GM19025 (cell line): ENCODE data around the gene OR2T35.
A peak's percentile ranks its signal among the peaks of the same experiment; 100 is the strongest.
"Not testable (repeated sequence)": the region's sequence is repeated elsewhere in the genome, so short reads cannot be mapped to it uniquely, and the experiment has no call there.

Experiments used
- ATAC-seq: cut with Tn5 transposase; IDR thresholded peaks from one replicate; pipeline ENCODE4 v1.9.1; 2021; ENCODE audit warnings: mild to moderate bottlenecking, low read depth, moderate library complexity; ENCODE audit not compliant: unreplicated experiment

Gene OR2T35

GRCh38 chr1:248645178-248645577 is at the start of gene OR2T35:
Gene OR2T35, minus strand, starts transcription at chr1:248645278. Its CDS starts 6,020 bp downstream, at chr1:248639258.
- not testable (repeated sequence) for ATAC-seq

DNA sequence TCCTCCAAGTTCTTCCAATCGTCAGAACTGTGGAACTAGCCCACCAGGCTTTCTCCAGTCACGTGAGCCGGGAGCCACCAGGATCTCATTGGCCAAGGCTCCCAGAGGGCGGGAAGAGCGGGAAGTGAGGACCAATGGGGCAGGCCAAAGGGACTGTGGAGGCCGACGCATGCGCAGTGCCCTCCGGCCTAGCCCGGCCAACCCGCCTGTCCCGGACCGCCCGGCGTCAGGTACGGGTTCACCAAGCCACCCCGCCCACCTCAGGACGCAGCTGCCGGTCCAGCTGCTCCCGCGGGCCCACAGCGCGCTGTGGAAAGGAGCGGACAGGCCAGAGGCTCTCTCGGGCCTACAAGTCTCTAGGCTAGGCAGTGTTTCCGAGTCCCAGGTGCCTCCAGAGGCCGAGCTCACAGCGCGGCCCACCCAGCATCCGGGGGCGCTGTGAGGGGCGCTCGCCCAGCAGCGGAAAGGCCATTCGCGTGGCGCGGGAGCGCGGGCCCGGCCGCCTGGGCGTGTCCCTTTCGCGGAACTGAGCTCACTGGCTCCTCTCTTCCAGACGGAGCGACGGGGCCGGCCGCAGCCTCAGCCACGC is 46.6 kb upstream of the OR2T35 start:
- ATAC-seq, result no peak

- peak; percentile 76 for ATAC-seq
Observed at GRCh38 chr1:248688527-248689298, 43.6 kb upstream of the OR2T35 start.

DNA sequence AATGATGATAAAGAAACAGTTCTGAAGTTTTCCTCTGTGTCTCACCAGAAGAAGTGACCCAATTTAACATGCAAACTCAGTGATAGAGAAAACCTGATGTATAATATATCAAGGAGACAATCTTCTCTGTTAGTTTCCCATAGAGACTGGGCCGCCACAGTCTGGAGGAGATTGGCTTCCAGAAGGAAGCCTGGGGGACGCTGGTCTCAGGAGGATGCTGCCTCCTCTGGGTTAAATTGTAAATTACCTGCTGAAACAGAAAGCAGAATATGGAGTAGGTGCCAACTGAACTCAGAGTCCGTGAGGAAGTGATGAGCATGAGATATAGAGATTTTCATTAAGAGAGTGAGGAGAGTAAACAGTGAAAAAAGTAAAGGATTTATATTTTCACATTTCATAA is 41.7 kb upstream of the OR2T35 start:
- ATAC-seq, result peak; percentile 49

DNA sequence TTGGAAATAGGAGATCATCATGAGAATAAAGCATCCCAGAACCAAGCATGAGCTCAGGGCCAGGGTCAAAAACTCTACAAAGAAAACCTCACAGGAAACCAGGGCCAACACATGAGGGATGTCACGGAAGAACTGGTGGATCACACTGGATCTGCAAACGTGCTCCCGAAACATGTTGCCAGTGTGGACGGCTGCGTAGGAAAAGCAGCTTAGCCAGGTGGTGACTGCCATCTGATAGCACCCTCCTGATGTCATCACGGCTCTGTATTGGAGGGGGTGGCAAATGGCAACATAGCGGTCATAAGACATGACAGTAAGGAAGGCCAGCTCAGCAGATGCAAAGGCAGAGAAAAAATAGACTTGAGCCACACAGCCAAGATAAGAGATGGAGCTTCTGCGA is 36.6 kb upstream of the OR2T35 start:
- ATAC-seq, result no peak

- ATAC-seq, result no peak
Observed at GRCh38 chr1:248670003-248670402, 24.9 kb upstream of the OR2T35 start.

DNA sequence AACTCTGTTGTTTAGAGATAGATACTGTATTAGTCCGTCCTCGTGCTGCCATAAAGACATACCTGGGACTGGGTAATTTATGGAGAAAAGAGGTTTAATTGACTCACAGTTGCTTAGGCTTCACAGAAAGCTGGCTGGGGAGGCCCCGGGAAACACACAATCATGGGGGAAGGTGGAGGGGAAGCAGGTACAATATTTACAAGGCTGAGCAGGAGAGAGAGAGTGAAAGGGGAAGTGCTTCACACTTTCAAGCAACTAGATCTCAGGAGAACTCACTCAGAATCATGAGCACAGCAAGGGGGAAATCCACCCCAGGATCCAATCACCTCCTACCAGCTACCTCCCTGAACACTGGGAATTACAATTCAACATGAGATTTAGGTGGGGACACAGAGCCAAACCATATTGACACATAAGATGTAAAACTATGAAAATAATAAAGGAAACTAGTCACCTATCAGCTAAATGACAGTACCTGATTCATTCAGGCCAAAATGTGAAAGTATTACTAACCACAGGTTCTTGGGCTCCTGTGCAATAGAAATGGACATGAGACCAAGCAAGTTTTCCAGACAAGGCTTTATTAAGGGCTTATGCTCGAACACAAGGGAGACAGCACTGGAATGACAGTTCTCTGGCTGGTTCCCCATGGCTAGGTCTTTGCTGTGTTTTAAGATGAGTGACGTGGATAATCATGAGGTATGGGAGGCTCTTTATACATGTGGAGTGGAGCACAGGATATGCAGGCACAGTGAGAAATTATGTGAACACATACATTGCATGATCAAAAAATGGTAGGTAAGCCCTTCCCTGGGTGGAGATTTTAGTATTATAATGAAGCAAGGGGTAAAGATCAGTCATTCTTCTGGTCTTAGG is 18.6 kb upstream of the OR2T35 start:
- peak; percentile 95 for ATAC-seq

DNA sequence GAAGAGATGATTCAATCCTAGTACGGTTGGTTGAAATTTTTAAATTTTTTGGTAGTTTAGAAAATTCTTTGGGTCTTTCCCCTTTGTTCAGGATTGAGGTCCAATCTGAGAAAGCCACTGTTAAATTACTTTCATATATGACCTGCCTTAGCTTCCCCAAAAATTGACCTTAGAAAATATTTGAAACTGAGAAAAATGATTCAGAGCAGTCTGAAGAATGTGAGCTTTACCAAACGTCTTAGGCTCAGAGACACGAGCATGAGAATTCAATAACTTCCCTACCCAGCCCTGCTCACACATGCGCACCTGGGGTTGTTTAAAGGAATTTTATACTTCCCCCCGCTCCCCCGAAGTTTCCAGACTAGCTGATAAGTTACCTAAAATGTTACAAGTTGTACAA is 11.7 kb upstream of the OR2T35 start:
- ATAC-seq, result peak; percentile 42

DNA sequence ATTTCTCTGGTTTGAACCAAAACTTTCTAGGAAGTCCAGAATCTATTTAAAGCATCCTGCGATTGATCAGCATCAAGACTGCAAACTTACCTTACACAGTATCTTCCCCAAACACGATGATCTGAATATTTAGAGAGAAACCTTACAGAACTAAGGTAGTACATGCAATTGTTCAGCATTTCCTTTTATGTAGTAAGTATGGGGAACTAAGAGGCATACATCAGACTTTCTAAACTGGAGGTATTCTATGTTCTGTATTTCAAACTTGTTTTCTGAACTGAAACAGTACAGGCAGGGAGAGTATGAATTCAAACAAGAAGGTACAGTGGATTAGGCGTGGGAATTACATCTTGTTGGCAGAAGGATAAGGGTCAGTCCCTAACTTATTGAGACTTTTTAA is 10.3 kb upstream of the OR2T35 start, which contains the start of gene OR2T27:
TSS of gene OR2T27 (minus strand) at position 175 of the 400 bp plus-strand sequence. CDS start 4,644 bp downstream, outside the sequence.
- ATAC-seq, result not testable (repeated sequence)

DNA sequence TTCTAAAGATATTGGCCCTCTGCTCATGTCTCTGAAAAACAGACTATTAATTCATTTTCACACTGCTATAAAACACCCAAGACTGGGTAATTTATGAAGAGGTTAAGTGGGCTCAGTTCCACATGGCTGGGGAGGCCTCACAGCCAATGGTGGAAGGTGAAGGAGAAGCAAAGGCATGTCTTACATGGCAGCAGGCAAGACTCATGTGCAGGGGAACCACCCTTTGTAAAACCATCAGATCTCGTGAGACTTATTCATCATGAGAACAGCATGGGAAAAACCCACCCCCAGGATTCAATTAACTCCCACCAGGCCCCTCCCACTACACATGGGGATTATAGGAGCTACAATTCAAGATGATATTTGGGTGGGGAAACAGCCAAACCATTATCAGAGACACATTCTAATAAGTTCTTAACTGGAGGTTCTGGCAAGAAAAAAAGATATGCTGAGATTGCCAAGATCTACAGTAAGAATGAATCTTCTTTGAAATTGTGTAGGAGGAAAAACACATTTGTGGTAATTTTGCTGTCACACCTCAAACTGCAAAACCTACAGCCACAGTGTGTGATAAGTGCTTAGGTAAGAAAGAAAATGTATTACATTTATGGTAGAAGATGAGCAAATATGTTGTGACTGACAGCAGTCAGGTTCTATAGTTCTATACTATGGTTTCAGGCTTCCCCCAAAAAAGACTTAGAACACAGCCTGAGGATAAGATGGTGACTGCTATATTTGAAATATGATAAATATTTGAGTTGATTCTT is 3.9 kb upstream of the OR2T35 start:
- not testable (repeated sequence) for ATAC-seq

DNA sequence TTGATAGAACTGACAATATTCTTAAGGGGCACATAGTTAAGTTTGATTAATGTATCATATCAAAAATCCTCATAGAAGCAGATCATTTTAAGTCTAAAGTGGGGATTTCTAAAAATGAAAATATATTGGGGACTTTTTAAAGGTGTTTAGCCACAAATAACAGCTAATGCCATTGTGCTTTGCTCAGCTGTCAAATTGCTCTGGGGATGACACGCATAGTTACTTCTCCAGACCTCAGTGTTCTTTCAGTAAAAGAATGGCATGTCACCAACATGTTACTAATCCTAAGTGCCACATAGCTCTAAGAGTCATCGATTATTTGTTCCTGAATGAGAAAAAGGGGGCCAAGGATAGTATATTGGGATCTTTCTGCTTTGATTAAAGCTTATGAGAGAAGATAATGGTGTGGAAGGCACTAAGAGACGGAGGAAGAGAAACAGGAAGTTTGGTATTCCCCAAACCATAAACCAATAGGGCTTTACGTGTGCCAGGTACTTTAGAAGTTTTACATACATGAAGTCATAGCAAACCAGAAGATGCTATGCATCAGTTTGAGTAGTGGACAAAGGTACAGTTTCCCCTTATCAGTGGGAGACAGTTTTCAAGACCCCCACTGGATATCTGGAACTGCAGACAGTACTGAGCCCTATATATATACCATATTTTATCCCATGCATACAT is 2.0 kb downstream of the OR2T35 start:
- peak; percentile 60 for ATAC-seq

DNA sequence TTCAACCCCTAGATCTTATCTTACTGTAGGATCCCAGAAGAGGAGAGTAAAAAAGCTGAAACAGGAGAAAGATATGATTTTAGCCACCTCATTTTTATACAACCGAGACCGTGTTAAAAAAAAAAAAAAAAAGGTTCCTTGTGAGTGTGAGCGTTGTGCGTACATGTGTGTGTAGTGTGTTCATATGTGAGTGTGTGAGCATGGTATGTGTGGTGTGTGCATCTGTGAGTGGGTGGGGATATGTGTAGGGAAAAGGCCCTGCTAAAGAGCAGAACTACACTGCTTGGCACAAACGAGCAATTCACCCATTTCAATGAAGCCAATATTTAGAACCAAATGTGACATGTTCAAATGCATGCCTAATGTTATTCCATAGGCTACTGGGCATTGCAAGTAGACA is 3.5 kb downstream of the OR2T35 start:
- peak; percentile 3 for ATAC-seq

DNA sequence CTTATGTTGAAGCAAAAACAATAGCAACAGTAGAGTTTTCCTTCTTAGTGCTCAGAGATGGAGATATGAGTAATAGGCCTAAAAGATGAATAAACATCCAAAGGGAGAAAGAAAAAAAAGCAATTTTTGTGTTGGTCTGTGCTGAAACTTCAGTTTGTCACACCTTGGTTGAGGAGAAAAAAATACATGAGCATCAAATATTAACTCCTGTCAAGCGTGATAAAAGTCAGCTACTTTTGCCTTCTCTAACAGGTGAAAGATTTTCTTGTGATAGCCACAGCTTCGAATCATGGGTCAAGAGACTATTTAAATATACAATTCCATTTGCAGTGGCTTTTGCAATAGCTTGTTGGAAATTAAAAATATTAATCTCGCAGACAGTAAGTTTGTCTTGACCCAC is 4.2 kb downstream of the OR2T35 start:
- peak; percentile 25 for ATAC-seq

DNA sequence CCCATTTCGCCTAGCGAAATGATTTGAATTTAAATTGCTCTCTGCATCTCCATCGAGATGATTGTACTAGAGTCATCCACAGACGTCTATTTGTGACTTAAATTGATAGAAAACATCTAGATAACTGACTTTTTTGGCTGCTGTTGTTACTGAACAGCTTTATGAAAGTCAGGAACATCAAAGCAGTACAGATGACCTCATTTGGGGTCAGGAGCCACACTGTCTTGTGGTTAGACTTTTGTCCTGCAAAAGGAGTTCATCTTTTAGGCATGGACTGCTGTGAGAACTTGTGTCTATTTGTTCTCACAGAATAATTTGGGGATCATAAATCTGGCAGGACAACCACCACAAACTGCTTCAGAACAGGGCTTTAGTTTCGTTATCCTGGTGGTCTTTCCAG is 5.4 kb downstream of the OR2T35 start:
- peak; percentile 26 for ATAC-seq

DNA sequence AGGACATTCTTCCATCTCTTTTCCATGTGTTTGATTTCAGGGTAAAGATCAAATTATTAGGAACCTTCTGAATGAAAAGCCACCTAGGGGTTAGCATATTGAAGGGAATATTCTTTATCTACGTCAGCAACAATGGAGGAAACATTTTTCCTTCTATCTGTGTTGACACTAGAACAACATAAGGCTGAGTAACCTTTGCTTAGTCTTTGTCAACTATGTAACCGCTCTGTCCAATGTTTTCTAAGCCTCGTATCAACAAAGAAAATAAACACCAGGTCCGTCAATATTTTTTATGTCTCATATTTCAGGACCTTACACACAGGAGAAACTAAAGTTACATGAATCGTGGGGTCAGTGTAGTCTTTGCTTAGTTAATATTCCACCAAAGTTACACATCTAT is 8.5 kb downstream of the OR2T35 start:
- not testable (repeated sequence) for ATAC-seq

DNA sequence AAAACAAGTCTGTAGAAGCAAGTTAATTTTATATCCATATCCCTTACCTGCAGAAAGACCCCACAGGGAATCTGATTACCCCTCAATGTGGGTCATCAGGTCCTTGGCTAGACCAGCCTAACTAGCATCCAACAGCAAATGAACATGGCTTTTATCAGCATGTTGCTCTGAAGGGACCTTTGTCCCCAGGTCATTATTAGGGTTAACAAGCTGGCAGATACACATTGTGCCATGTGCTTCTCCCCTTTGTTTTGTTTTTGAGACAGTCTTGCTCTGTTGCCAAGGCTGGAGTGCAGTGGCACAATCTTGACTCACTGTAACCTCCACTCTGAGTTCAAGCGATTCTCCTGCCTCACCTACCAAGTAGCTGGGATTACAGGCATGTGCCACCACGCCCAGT is 10.1 kb downstream of the OR2T35 start, which contains the start of gene OR2T11:
TSS of gene OR2T11 (minus strand) at position 101 of the 400 bp plus-strand sequence. CDS start 7,963 bp downstream, outside the sequence.
- ATAC-seq, result not testable (repeated sequence)

DNA sequence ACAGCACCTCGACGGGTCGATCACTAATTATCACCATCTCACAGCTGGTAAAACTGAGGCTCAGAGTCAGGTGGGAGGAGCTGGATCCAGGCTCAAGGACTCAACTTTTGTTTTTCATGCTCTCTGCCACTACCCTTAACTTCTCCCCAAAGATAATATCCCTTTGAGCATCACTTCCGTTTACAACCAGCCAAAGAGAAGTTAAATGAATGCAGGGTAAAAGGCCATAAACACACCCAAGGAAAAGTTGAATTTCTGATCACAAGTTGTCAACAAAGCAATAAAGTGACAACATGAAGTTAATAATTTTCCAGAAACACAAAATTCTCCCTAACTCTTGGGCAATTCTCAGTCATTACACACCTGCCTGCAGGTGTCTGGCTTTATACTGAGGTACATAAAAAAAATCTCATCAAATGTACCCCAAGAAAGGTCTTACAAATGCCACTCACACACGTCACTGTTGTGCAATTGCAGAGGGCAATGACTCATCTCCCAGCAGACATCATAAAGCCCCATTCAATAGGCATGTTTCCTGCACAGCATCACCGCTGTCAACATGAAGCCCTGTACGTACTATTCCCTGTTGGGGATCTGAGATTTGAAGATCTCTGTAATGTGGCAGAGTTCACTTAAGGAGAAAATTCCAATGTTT is 13.6 kb downstream of the OR2T35 start:
- no peak for ATAC-seq

DNA sequence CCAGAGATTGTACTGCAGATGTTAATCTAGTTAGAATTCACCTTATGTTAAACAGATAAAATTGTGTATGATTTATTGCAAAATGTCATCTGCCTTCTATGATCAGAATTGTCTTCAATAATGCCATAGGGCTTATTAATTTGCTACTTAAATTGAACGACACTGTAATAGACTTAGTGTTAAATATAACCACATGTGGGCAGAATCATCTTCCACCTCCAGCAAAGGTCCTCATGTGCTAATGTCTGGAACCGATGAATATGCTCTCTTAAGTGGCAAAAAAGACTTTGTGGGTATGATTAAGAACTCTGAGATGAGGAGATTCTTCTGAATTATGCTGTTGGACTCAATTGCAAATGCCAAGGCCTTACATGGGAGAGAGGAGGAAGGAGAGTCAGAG is 14.5 kb downstream of the OR2T35 start:
- no peak for ATAC-seq
